MCF 10A (cell line): Measurements from ENCODE around the gene PRKAB1. TPM values are rescaled to one million over a fixed set of nuclear protein-coding genes. Genes with fewer than 3 reads are reported as not detected.

ENCODE experiments used
- BruUV-seq: library from RNA; stranded (reverse); fragments of 400-500 nt; replicated peaks from 2 replicates; lab custom pipeline; 2021; lab: Mats Ljungman, UMichigan
- CTCF ChIA-PET: fragments of 300-600 bp; sonication (Branson Sonifier 250); formaldehyde crosslinking; extraction: SDS; loops from one replicate; lab custom pipeline; 2021; ENCODE audit warnings: antibody characterized with exemption, inconsistent platforms; lab: Yijun Ruan, JAX
- POLR2A ChIA-PET: fragments of 300-600, 350-650 bp; sonication (Branson Sonifier 250); formaldehyde crosslinking; extraction: SDS; loops from one replicate; lab custom pipeline; 2020; ENCODE audit warnings: antibody characterized with exemption, inconsistent platforms; lab: Yijun Ruan, JAX
- DNase-seq: peaks from one replicate; pipeline ENCODE4 v3.0.0-alpha.2; 2018; ENCODE audit not compliant: unreplicated experiment
- H3K27ac Mint-ChIP-seq: one replicate; pipeline ENCODE4 v1.8.0; 2022; ENCODE audit warnings: mild to moderate bottlenecking, low read depth, mixed read lengths; ENCODE audit not compliant: unreplicated experiment
- H3K27me3 Mint-ChIP-seq: one replicate; pipeline ENCODE4 v1.8.0; 2022; ENCODE audit warnings: mixed read lengths; ENCODE audit not compliant: insufficient read depth, unreplicated experiment
- H3K36me3 Mint-ChIP-seq: one replicate; pipeline ENCODE4 v1.8.0; 2022; ENCODE audit warnings: mild to moderate bottlenecking, moderate library complexity, mixed read lengths; ENCODE audit not compliant: insufficient read depth, unreplicated experiment
- H3K4me1 Mint-ChIP-seq: one replicate; pipeline ENCODE4 v1.8.0; 2022; ENCODE audit warnings: mixed read lengths; ENCODE audit not compliant: insufficient read depth, unreplicated experiment
- H3K4me3 Mint-ChIP-seq: one replicate; pipeline ENCODE4 v1.8.0; 2022; ENCODE audit warnings: mild to moderate bottlenecking, moderate library complexity, mixed read lengths; ENCODE audit not compliant: unreplicated experiment
- H3K9me3 Mint-ChIP-seq: one replicate; pipeline ENCODE4 v1.8.0; 2022; ENCODE audit warnings: mixed read lengths; ENCODE audit not compliant: unreplicated experiment
- CTCF ChIP-seq: fragments of 200-600 bp; IDR thresholded peaks from one replicate; pipeline ENCODE4 v1.8.0; 2022; ENCODE audit warnings: antibody characterized with exemption, mild to moderate bottlenecking; ENCODE audit not compliant: unreplicated experiment
- intact Hi-C: fragments of 100-400 bp; cut with micrococcal nuclease; formaldehyde crosslinking; loops from 2 replicates; pipeline ENCODE4 v1.14.1; 2022
- total RNA-seq: library from RNA; stranded (reverse); gene quantifications from 2 replicates; pipeline ENCODE4 v1.2.3, GENCODE V29; 2022

Gene PRKAB1
- total RNA-seq, 1 experiment from 2014 or later = 27.2 TPM

- intact Hi-C loops = no loop called here
- no peak overlapping the region for H3K4me3 Mint-ChIP-seq
- DNase-seq = no peak
- TF ChIP-seq CTCF = no peak
- H3K27ac Mint-ChIP-seq = no peak overlapping the region
- peaks cover 14% of the 10 kb centered on the region for H3K36me3 Mint-ChIP-seq
- CTCF ChIA-PET = interaction anchor here (0.6 to 1.6 kb wide), 4 partner anchors 10 to 1855 kb away, joined by 3 to 5 read pairs (median 4); no protein-coding TSS in a partner anchor
- peaks cover under 1% of the 10 kb centered on the region for H3K4me1 Mint-ChIP-seq
- no TSS peak for BruUV-seq
- H3K9me3 Mint-ChIP-seq = no peaks in the 10 kb centered on the region
- POLR2A ChIA-PET = interaction anchor here (2.7 kb wide), 1 partner anchor 19 kb away, joined by 8 read pairs; the partner anchor contains the start of gene PRKAB1
- H3K27me3 Mint-ChIP-seq = no peaks in the 10 kb centered on the region
Observed at GRCh38 chr12:119687406-119687805, 19.5 kb downstream of the PRKAB1 start.

- no TSS peak for BruUV-seq
- H3K9me3 Mint-ChIP-seq = no peaks in the 10 kb centered on the region
- H3K4me1 Mint-ChIP-seq = peaks cover 5% of the 10 kb centered on the region
- ChIA-PET CTCF (interaction anchor here (0.6 to 1.6 kb wide), 4 partner anchors 10 to 1855 kb away, joined by 3 to 5 read pairs (median 4); no protein-coding TSS in a partner anchor), POLR2A (interaction anchor here (2.7 kb wide), 1 partner anchor 20 kb away, joined by 8 read pairs; the partner anchor contains the start of gene PRKAB1)
- no peak for TF ChIP-seq CTCF
- no peak for DNase-seq
- H3K36me3 Mint-ChIP-seq = peaks cover 14% of the 10 kb centered on the region
- no peak overlapping the region for H3K27ac Mint-ChIP-seq
- H3K4me3 Mint-ChIP-seq = no peak overlapping the region
- H3K27me3 Mint-ChIP-seq = no peaks in the 10 kb centered on the region
- intact Hi-C loops = no loop called here
Observed at GRCh38 chr12:119687879-119688278, 19.9 kb downstream of the PRKAB1 start.

- intact Hi-C loops = loop anchor here (10.0 kb wide), 1 partner anchor 95 kb away; no protein-coding TSS in a partner anchor
- H3K4me1 Mint-ChIP-seq = peaks cover 19% of the 10 kb centered on the region
- CTCF ChIA-PET = interaction anchor here (1.2 kb wide), 1 partner anchor 21 kb away, joined by 3 read pairs; no protein-coding TSS in a partner anchor
- no peaks in the 10 kb centered on the region for H3K27me3 Mint-ChIP-seq
- no TSS peak for BruUV-seq
- H3K36me3 Mint-ChIP-seq = peaks cover 14% of the 10 kb centered on the region
- H3K27ac Mint-ChIP-seq = no peak overlapping the region
- POLR2A ChIA-PET = no interaction called here
- no peak for DNase-seq
- H3K9me3 Mint-ChIP-seq = no peaks in the 10 kb centered on the region
- H3K4me3 Mint-ChIP-seq = no peak overlapping the region
- no peak for TF ChIP-seq CTCF
Observed at GRCh38 chr12:119689935-119690500, 22.1 kb downstream of the PRKAB1 start.

GRCh38 chr12:119691202-119691810 is 23.4 kb downstream of the PRKAB1 start:
- no peak for TF ChIP-seq CTCF
- Mint-ChIP-seq H3K9me3 (no peaks in the 10 kb centered on the region), H3K4me1 (peaks cover 19% of the 10 kb centered on the region), H3K27me3 (no peaks in the 10 kb centered on the region), H3K27ac (no peak overlapping the region), H3K4me3 (no peak overlapping the region), H3K36me3 (peaks cover 14% of the 10 kb centered on the region)
- ChIA-PET POLR2A (no interaction called here), CTCF (interaction anchor here (0.5 kb wide), 1 partner anchor 1512 kb away, joined by 3 read pairs; no protein-coding TSS in a partner anchor)
- DNase-seq = no peak
- intact Hi-C loops = loop anchor here (10.0 kb wide), 1 partner anchor 93 kb away; no protein-coding TSS in a partner anchor
- no TSS peak for BruUV-seq
